Fibroblast of lung (primary cell): Measurements from ENCODE around the gene PIM1. TPM values are rescaled to one million over a fixed set of nuclear protein-coding genes. Genes with fewer than 3 reads are reported as not detected.

Experiments used
- DNase-seq, 2 donors: peaks; one replicate each; pipeline versions ENCODE4 v3.0.0 to v3.0.0-alpha.2; 2010; ENCODE audit warnings: low read depth in 2 of 2
- H2AFZ ChIP-seq: 2 replicates; pipeline ENCODE4 v1.5.1; 2012; ENCODE audit warnings: low read length, control low read depth, inconsistent platforms
- H3K27ac ChIP-seq: 2 replicates; pipeline ENCODE4 v1.5.1; 2011; ENCODE audit warnings: low read length, control low read depth; ENCODE audit not compliant: insufficient read depth
- H3K27me3 ChIP-seq: 2 replicates; pipeline ENCODE4 v1.5.1; 2011; ENCODE audit warnings: mild to moderate bottlenecking, low read length; ENCODE audit not compliant: control insufficient read depth, insufficient read depth
- H3K36me3 ChIP-seq: 2 replicates; pipeline ENCODE4 v1.5.1; 2011; ENCODE audit warnings: low read length; ENCODE audit not compliant: control insufficient read depth, insufficient read depth
- H3K4me1 ChIP-seq: 2 replicates; pipeline ENCODE4 v1.5.1; 2011; ENCODE audit warnings: low read length; ENCODE audit not compliant: control insufficient read depth, insufficient read depth; ENCODE audit errors: extremely low read depth
- H3K4me2 ChIP-seq: 2 replicates; pipeline ENCODE4 v1.5.1; 2011; ENCODE audit warnings: low read length, control low read depth; ENCODE audit not compliant: insufficient read depth; ENCODE audit errors: extremely low read depth
- H3K4me3 ChIP-seq, 4 experiments: fragments of 200-600 bp in 1 of 4; sonication (generic) in 1 of 4; replicated peaks in 1 of 4; 2 replicates each; pipeline ENCODE4 v1.5.1; 2011 to 2016; ENCODE audit warnings: low read length in 4 of 4, low read depth in 3 of 4, mild to moderate bottlenecking in 3 of 4, control low read depth in 2 of 4, inconsistent platforms in 1 of 4, mixed read lengths in 1 of 4; ENCODE audit not compliant: insufficient read depth in 1 of 4; ENCODE audit errors: control extremely low read depth in 1 of 4
- H3K79me2 ChIP-seq: 2 replicates; pipeline ENCODE4 v1.5.1; 2012; ENCODE audit warnings: mild to moderate bottlenecking, low read length, inconsistent platforms; ENCODE audit not compliant: control insufficient read depth, insufficient read depth
- H3K9ac ChIP-seq: 2 replicates; pipeline ENCODE4 v1.5.1; 2011; ENCODE audit warnings: mild to moderate bottlenecking, low read length, control low read depth; ENCODE audit not compliant: insufficient read depth
- H3K9me3 ChIP-seq: 2 replicates; pipeline ENCODE4 v1.5.1; 2012; ENCODE audit warnings: low read depth, low read length; ENCODE audit not compliant: control insufficient read depth, insufficient read depth
- H4K20me1 ChIP-seq: 2 replicates; pipeline ENCODE4 v1.5.1; 2011; ENCODE audit warnings: low read length; ENCODE audit not compliant: control insufficient read depth, insufficient read depth; ENCODE audit errors: extremely low read depth
- CTCF ChIP-seq, 2 donors: IDR thresholded peaks in 1 of 2; conservative IDR thresholded peaks in 1 of 2; 1 replicate in 1 of 2; 2 replicates in 1 of 2; pipeline ENCODE4 v1.5.1; 2011 to 2012; ENCODE audit warnings: low read length in 2 of 2, control low read depth in 1 of 2, inconsistent platforms in 1 of 2, low read depth in 1 of 2, mild to moderate bottlenecking in 1 of 2
- EZH2 ChIP-seq: IDR thresholded peaks from 2 replicates; pipeline ENCODE4 v1.5.1; 2012; ENCODE audit warnings: low read length, control low read depth, mild to moderate bottlenecking; ENCODE audit errors: missing control alignments
- polyA plus RNA-seq, 2 donors: library from polyadenylated mRNA; depleted of rRNA in 1 of 2; stranded (reverse) in 1 of 2; unstranded in 1 of 2; fragments of >200 nt; gene quantifications; 2 replicates each; pipeline ENCODE4 v1.2.1, GENCODE V29; 2011 to 2012; ENCODE audit warnings: missing spikeins in 1 of 2
- total RNA-seq: library from RNA; depleted of rRNA; stranded (reverse); fragments of >200 nt; gene quantifications from 2 replicates; pipeline ENCODE4 v1.2.1, GENCODE V29; 2014

PIM1 gene
- total and polyA plus RNA-seq, 2 donors (not counting 1 experiment from before 2014, with no cell fraction given): 13.8 to 22.8 TPM

GRCh38 chr6:37149745-37150144, 20.2 kb upstream of the PIM1 start:
- Histone ChIP-seq H3K9ac (no peak overlapping the region), H3K4me2 (no peak overlapping the region)
- DNase-seq: no peak

GRCh38 chr6:37150314-37150713, 19.6 kb upstream of the PIM1 start:
- H3K36me3 ChIP-seq: no peaks in the 10 kb centered on the region
- no peaks in the 10 kb centered on the region for H3K27me3 ChIP-seq
- TF ChIP-seq CTCF (conservative IDR thresholded peaks at IDR 0.05 in 1 of 2, IDR thresholded peaks at IDR 0.05 in 1 of 2; ENCODE audit: low read depth in 1 of 2, low read length in 2 of 2) (no peak), EZH2 (no peak)
- H3K4me3 ChIP-seq: no peak overlapping the region
- no peaks in the 10 kb centered on the region for H4K20me1 ChIP-seq
- H3K27ac ChIP-seq: no peak overlapping the region
- peaks cover 4% of the 10 kb centered on the region for H3K4me1 ChIP-seq
- no peaks in the 10 kb centered on the region for H3K79me2 ChIP-seq
- H2AFZ ChIP-seq: no peak overlapping the region
- no peak overlapping the region for H3K4me2 ChIP-seq
- no peak for DNase-seq
- H3K9ac ChIP-seq: no peak overlapping the region
- no peaks in the 10 kb centered on the region for H3K9me3 ChIP-seq

More at GRCh38 chr6:37149745-37150144, 20.2 kb upstream of the PIM1 start:
- Histone ChIP-seq H3K27me3 (no peaks in the 10 kb centered on the region), H3K27ac (no peak overlapping the region), H3K9me3 (no peaks in the 10 kb centered on the region), H2AFZ (no peak overlapping the region), H3K79me2 (no peaks in the 10 kb centered on the region), H3K36me3 (no peaks in the 10 kb centered on the region), H3K4me3 (no peak overlapping the region), H3K4me1 (peaks cover 8% of the 10 kb centered on the region), H4K20me1 (no peaks in the 10 kb centered on the region)
- no peak for TF ChIP-seq CTCF (conservative IDR thresholded peaks at IDR 0.05 in 1 of 2, IDR thresholded peaks at IDR 0.05 in 1 of 2; ENCODE audit: low read depth in 1 of 2, low read length in 2 of 2)
- no peak for TF ChIP-seq EZH2

- TF ChIP-seq EZH2 (no peak), CTCF (conservative IDR thresholded peaks at IDR 0.05 in 1 of 2, IDR thresholded peaks at IDR 0.05 in 1 of 2; ENCODE audit: low read depth in 1 of 2, low read length in 2 of 2) (no peak)
- Histone ChIP-seq H4K20me1 (no peaks in the 10 kb centered on the region), H3K79me2 (no peaks in the 10 kb centered on the region), H2AFZ (no peak overlapping the region), H3K4me3 (no peak overlapping the region), H3K27me3 (no peaks in the 10 kb centered on the region), H3K9me3 (no peaks in the 10 kb centered on the region), H3K27ac (no peak overlapping the region), H3K4me1 (no peaks in the 10 kb centered on the region), H3K36me3 (no peaks in the 10 kb centered on the region), H3K9ac (no peak overlapping the region), H3K4me2 (no peak overlapping the region)
- DNase-seq: peak in 1 of 2 donors; percentile 62
Observed at GRCh38 chr6:37155394-37156312, 14.3 kb upstream of the PIM1 start.
